Neural cell (in vitro differentiated cells): ENCODE data around the gene INSYN2B. TPM values are rescaled to one million over a fixed set of nuclear protein-coding genes. Genes with fewer than 3 reads are reported as not detected.

Experiments
- H2AFZ ChIP-seq: fragments of 200-600, 300-800 bp; sonication (generic), shearing (Covaris generic); 2 replicates; pipeline ENCODE4 v1.6.0; 2014; ENCODE audit warnings: low read depth, mild to moderate bottlenecking, antibody characterized with exemption, low read length, moderate library complexity
- H3F3A ChIP-seq: fragments of 200-600 bp; shearing (Covaris generic); 2 replicates; pipeline ENCODE4 v1.6.1; 2016; ENCODE audit warnings: mild to moderate bottlenecking, moderate library complexity, mixed read lengths, antibody characterized with exemption, low read length; ENCODE audit not compliant: insufficient read depth, poor library complexity, severe bottlenecking
- H3K27ac ChIP-seq: fragments of 200-600, 300-800 bp; sonication (generic), shearing (Covaris generic); 2 replicates; pipeline ENCODE4 v1.5.1; 2014; ENCODE audit warnings: mild to moderate bottlenecking, low read length, moderate library complexity
- H3K27me3 ChIP-seq: fragments of 300-800, 200-600 bp; sonication (generic), shearing (Covaris generic); 2 replicates; pipeline ENCODE4 v1.6.0; 2014; ENCODE audit warnings: mild to moderate bottlenecking, low read depth, low read length, moderate library complexity; ENCODE audit not compliant: insufficient read depth
- H3K36me3 ChIP-seq: fragments of 300-800, 200-600 bp; sonication (generic), shearing (Covaris generic); 2 replicates; pipeline ENCODE4 v1.5.1; 2014; ENCODE audit warnings: mild to moderate bottlenecking, antibody characterized with exemption, low read length, moderate library complexity; ENCODE audit not compliant: insufficient read depth
- H3K4me2 ChIP-seq: fragments of 300-800, 200-600 bp; sonication (generic), shearing (Covaris generic); 2 replicates; pipeline ENCODE4 v1.6.0; 2014; ENCODE audit warnings: mild to moderate bottlenecking, low read length
- H3K4me3 ChIP-seq: fragments of 300-800, 200-600 bp; sonication (generic), shearing (Covaris generic); 2 replicates; pipeline ENCODE4 v1.5.1; 2014; ENCODE audit warnings: mild to moderate bottlenecking, low read length, moderate library complexity
- H3K79me2 ChIP-seq: fragments of 200-600 bp; shearing (Covaris generic); replicated peaks from 2 replicates; pipeline ENCODE4 v1.6.0; 2014; ENCODE audit warnings: mild to moderate bottlenecking, low read length, moderate library complexity; ENCODE audit not compliant: insufficient read depth
- H3K9ac ChIP-seq: fragments of 300-800, 200-600 bp; sonication (generic), shearing (Covaris generic); 2 replicates; pipeline ENCODE4 v1.6.1; 2016; ENCODE audit warnings: mild to moderate bottlenecking, low read length, mixed read lengths
- H3K9me2 ChIP-seq: fragments of 200-600 bp; shearing (Covaris generic); 2 replicates; pipeline ENCODE4 v1.6.1; 2016; ENCODE audit warnings: mild to moderate bottlenecking, low read length, mixed read lengths; ENCODE audit not compliant: insufficient read depth
- H3K9me3 ChIP-seq: fragments of 200-600, 300-800 bp; sonication (generic), shearing (Covaris generic); 2 replicates; pipeline ENCODE4 v1.6.1; 2016; ENCODE audit warnings: mild to moderate bottlenecking, mixed run types, low read length, moderate library complexity, mixed read lengths
- H4K20me1 ChIP-seq: fragments of 200-600 bp; shearing (Covaris generic); 2 replicates; pipeline ENCODE4 v1.6.1; 2016; ENCODE audit warnings: mild to moderate bottlenecking, mixed run types; ENCODE audit not compliant: insufficient read depth
- EP300 ChIP-seq: fragments of 450-650 bp; conservative IDR thresholded peaks from 2 replicates; pipeline ENCODE4 v1.6.1; 2014; ENCODE audit warnings: antibody characterized with exemption, mild to moderate bottlenecking, moderate library complexity; ENCODE audit not compliant: poor library complexity, severe bottlenecking
- EZH2 ChIP-seq: fragments of 200-600, 300-800 bp; shearing (Covaris generic), sonication (generic); IDR thresholded peaks from 2 replicates; pipeline ENCODE4 v1.6.1; 2014; ENCODE audit warnings: antibody characterized with exemption, low read length, borderline replicate concordance, mild to moderate bottlenecking; ENCODE audit not compliant: insufficient read depth, poor library complexity, severe bottlenecking
- MXI1 ChIP-seq: fragments of 450-650 bp; conservative IDR thresholded peaks from 2 replicates; pipeline ENCODE4 v1.6.1; 2014; ENCODE audit warnings: antibody characterized with exemption, mild to moderate bottlenecking; ENCODE audit not compliant: poor library complexity, severe bottlenecking
- POLR2AphosphoS5 ChIP-seq: IDR thresholded peaks from 2 replicates; pipeline ENCODE4 v1.6.1; 2012
- RAD21 ChIP-seq: fragments of 450-650 bp; conservative IDR thresholded peaks from 2 replicates; pipeline ENCODE4 v1.6.1; 2014; ENCODE audit warnings: antibody characterized with exemption, mild to moderate bottlenecking, moderate library complexity
- REST ChIP-seq: IDR thresholded peaks from 2 replicates; pipeline ENCODE4 v1.6.1; 2012; ENCODE audit warnings: borderline replicate concordance
- SMC3 ChIP-seq: fragments of 450-650 bp; conservative IDR thresholded peaks from 2 replicates; pipeline ENCODE4 v1.6.1; 2014; ENCODE audit warnings: antibody characterized with exemption, mild to moderate bottlenecking, moderate library complexity; ENCODE audit not compliant: poor library complexity
- TAF1 ChIP-seq: IDR thresholded peaks from 2 replicates; pipeline ENCODE4 v1.6.1; 2012; ENCODE audit warnings: low read depth
- polyA plus RNA-seq: library from polyadenylated mRNA; depleted of rRNA; stranded (reverse); fragments of >200 nt; gene quantifications from 2 replicates; pipeline ENCODE4 v1.2.3, GENCODE V29; 2014
- TF ChIP-seq, protein P1 (sequence below): fragments of 450-650 bp; IDR thresholded peaks from 2 replicates; pipeline ENCODE4 v1.5.1; 2014; ENCODE audit warnings: antibody characterized with exemption, mild to moderate bottlenecking, moderate library complexity; ENCODE audit not compliant: poor library complexity, severe bottlenecking

INSYN2B gene
- polyA plus RNA-seq, 1 donor from 2014 or later = 0.37 TPM

- H3K27ac ChIP-seq = no peak overlapping the region
- no peaks in the 10 kb centered on the region for H3K79me2 ChIP-seq
- no peaks in the 10 kb centered on the region for H4K20me1 ChIP-seq
- no peak overlapping the region for H2AFZ ChIP-seq
- no peaks in the 10 kb centered on the region for H3K36me3 ChIP-seq
- no peak overlapping the region for H3K9ac ChIP-seq
- no peak overlapping the region for H3K4me2 ChIP-seq
- no peaks in the 10 kb centered on the region for H3F3A ChIP-seq
- H3K9me2 ChIP-seq = no peaks in the 10 kb centered on the region
- TF ChIP-seq EZH2 = no peak
- no peak for TF ChIP-seq REST
- no peak for TF ChIP-seq RAD21
- no peak for TF ChIP-seq TAF1
- TF ChIP-seq, protein P1, sequence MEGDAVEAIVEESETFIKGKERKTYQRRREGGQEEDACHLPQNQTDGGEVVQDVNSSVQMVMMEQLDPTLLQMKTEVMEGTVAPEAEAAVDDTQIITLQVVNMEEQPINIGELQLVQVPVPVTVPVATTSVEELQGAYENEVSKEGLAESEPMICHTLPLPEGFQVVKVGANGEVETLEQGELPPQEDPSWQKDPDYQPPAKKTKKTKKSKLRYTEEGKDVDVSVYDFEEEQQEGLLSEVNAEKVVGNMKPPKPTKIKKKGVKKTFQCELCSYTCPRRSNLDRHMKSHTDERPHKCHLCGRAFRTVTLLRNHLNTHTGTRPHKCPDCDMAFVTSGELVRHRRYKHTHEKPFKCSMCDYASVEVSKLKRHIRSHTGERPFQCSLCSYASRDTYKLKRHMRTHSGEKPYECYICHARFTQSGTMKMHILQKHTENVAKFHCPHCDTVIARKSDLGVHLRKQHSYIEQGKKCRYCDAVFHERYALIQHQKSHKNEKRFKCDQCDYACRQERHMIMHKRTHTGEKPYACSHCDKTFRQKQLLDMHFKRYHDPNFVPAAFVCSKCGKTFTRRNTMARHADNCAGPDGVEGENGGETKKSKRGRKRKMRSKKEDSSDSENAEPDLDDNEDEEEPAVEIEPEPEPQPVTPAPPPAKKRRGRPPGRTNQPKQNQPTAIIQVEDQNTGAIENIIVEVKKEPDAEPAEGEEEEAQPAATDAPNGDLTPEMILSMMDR = no peak
- TF ChIP-seq EP300 = no peak
- no peak for TF ChIP-seq SMC3
- H3K27me3 ChIP-seq = no peaks in the 10 kb centered on the region
- no peaks in the 10 kb centered on the region for H3K9me3 ChIP-seq
- H3K4me3 ChIP-seq = no peak overlapping the region
These were observed 45.6 kb upstream of the INSYN2B start for GRCh38 chr5:170025853-170026252.

DNA sequence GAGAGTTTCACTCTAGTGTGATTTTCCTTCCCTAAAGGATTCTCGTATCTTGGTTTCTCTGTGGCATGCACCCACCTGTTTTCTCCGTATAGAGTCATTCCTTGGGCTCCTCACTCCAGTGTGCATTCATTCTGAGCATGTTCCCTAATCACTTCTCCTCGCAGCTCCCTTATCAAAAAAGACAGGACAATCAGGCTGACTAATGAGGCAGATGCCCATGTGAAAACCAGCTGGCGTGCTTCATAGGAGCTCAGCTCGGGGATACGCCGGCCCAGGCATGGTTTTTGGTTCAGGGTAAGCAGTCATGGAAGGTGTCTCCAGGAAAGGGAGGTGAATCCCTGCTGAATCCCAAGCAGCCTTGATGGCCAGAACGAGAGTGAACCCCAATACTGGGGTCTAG, 41.2 kb upstream of the INSYN2B start:
- Histone ChIP-seq H3K27me3 (no peaks in the 10 kb centered on the region), H2AFZ (no peak overlapping the region)
- no peak for TF ChIP-seq SMC3
- TF ChIP-seq POLR2AphosphoS5 = no peak
- no peak for TF ChIP-seq EP300
- TF ChIP-seq EZH2 = no peak
- no peak for TF ChIP-seq RAD21
- no peak for TF ChIP-seq MXI1
- TF ChIP-seq TAF1 = no peak
- no peak for TF ChIP-seq REST
- TF ChIP-seq, protein P1 = no peak

More for the DNA sequence above, 41.2 kb upstream of the INSYN2B start:
- no peaks in the 10 kb centered on the region for H4K20me1 ChIP-seq
- H3K27ac ChIP-seq = no peak overlapping the region
- no peak overlapping the region for H3K4me3 ChIP-seq
- H3K9me2 ChIP-seq = no peaks in the 10 kb centered on the region
- H3F3A ChIP-seq = no peaks in the 10 kb centered on the region
- no peaks in the 10 kb centered on the region for H3K36me3 ChIP-seq
- no peak overlapping the region for H3K4me2 ChIP-seq
- H3K79me2 ChIP-seq = no peaks in the 10 kb centered on the region
- no peak overlapping the region for H3K9ac ChIP-seq
- no peaks in the 10 kb centered on the region for H3K9me3 ChIP-seq
